Posterior vena cava (tissue), 2 donors: ENCODE measurements around the gene ZNF548. TPM values are rescaled to one million over a fixed set of nuclear protein-coding genes. Genes with fewer than 3 reads are reported as not detected.
A peak's percentile ranks its signal among the peaks of the same experiment; 100 is the strongest.

ENCODE experiments used
- DNase-seq: peaks from one replicate; pipeline ENCODE4 v3.0.0-alpha.2; 2020; ENCODE audit warnings: low spot score
- intact Hi-C, 2 donors: fragments of 100-400 bp; cut with DNase I; formaldehyde crosslinking; loops; one replicate each; pipeline versions ENCODE4 v1.14.1 to v1.14.2; 2022 to 2023
- total RNA-seq, 2 donors: library from RNA; stranded (reverse); fragmentation: NEBNext Ultra II Directional; extraction: Animal tissue kit (Norgen Biotek cat#: 25700); gene quantifications; one replicate each; pipeline ENCODE4 v1.2.1, GENCODE V29; 2021
- donor health status: DM: yes; HTN: yes; CAD: no.
- donor health status: DM: yes; HTN: yes; CAD: no.

The ZNF548 gene
- total RNA-seq, 2 donors from 2014 or later, result 16.4 to 18.7 TPM

DNA sequence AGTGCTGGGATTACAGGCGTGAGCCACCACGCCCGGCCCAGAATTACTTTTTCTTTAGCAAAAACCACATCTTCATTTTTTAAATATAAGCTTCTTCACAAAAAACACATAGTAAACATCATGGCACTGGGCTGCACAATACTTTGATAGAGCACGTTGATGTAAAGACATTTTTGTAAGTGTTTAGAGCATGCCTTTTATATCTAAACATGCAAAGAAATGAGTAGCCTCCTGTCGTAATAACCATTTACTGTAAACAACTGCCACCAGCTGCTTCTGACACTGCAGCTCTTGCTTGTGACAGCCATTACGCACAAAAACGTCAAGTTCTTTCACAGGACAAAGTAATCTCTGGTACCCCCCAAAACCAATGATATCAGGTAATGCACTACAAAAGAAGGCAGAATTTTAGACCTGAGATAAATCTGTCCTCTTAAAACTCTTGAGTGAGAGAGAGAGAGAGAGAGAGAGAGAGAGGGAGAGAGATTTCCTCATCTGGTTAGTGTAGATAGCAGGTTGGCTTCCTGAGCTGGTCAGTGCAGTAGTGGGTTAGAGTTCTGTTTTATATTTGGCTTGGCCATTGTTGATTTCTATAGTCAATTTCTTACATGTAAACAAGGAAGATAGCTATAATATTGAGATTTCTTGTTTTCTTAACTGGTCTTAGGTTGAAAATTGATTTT, 6.7 kb upstream of the ZNF548 start:
- no peak for DNase-seq
- intact Hi-C loops, result no loop called here

DNA sequence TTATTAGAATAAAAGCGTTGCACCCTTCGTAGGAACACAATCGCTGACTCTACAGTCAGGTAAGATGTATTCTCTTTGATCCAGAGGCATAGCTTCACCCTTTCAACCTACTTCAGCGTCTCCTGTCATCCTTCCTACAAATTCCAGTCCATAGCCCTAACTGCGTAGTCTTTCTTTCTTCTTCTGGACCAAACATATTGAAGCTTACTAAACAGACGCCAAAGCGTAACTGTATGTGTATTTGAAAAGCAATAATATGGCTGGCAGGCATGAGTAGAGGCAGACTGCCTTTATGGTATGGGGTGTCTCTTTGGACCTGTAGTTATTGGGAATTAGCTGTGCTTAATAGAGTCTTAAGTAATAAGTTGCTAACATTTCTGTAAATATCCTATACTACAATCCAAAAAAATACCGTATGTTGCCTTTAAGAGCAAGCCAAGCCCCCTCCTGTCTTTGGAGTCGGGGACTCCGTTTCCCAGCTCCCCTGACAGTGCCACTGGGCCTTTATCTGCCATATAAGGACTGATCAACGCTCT, 392 bp upstream of the ZNF548 start:
- DNase-seq, result no peak
- intact Hi-C loops, result no loop called here

DNA sequence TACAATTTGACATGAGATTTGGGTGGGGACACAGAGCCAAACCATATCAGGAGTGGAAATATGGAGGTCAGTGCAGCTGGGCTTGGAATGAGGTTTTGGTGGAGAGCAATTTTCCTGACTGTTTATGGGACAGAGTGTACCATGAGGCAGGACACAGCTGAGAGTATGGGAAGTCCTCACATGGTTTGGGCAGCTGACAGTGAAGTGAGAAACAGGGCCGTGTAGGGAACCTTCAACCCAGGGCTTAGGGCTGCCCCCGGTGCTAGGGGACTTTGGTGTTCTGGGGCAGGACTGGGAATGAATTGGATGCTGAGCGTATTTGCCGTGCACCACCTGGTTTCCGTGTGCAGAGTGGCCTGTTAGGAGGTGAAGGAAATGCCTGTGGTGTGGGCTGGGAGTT, 6.1 kb downstream of the ZNF548 start:
- DNase-seq, result no peak
- intact Hi-C loops, result no loop called here

- intact Hi-C loops, result no loop called here
- no peak for DNase-seq
Measured at GRCh38 chr19:57398868-57399267, 9.2 kb downstream of the ZNF548 start.

DNA sequence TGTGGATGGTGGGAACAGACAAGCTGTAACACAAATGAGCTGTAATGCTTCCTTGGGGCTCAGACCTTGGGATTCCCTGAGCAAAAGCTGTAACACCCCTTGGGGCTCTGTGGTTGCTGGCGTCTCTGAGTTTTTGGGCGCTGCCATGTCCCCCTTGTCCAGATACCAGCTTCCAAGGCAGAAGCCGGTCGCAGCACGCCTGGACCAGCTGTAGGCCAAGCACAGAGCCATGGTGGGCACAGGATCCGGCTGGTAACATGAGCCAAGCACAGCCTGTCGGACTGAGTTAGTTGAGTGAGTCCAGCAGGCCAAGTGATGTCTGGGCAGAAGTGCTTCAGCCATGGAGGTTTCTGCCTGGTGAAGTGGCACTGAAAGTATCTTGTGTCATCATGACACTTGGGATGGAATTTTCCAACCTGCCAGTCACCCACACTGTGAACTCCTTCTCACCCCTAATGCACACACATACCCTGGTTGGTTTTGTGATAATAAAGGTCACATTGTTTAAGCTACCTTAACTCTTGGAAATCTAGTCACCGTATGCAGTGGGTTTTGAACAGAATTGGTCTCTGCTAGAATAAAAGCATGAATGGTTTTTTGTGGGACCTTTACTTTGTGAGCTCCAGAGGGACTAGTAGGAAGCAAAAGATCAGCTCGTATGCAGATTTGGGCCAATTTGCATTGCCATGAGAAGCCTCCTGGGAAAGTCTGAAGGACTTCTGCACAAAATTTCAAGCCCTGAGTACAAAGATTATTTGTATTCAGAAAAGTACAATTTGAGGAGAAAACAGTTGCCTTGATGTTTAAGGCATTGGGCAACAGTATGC, 14.3 kb downstream of the ZNF548 start:
- no peak for DNase-seq
- intact Hi-C loops, result no loop called here

GRCh38 chr19:57406516-57407123, 17.0 kb downstream of the ZNF548 start:
- DNase-seq, result no peak
- intact Hi-C loops, result no loop called here

DNA sequence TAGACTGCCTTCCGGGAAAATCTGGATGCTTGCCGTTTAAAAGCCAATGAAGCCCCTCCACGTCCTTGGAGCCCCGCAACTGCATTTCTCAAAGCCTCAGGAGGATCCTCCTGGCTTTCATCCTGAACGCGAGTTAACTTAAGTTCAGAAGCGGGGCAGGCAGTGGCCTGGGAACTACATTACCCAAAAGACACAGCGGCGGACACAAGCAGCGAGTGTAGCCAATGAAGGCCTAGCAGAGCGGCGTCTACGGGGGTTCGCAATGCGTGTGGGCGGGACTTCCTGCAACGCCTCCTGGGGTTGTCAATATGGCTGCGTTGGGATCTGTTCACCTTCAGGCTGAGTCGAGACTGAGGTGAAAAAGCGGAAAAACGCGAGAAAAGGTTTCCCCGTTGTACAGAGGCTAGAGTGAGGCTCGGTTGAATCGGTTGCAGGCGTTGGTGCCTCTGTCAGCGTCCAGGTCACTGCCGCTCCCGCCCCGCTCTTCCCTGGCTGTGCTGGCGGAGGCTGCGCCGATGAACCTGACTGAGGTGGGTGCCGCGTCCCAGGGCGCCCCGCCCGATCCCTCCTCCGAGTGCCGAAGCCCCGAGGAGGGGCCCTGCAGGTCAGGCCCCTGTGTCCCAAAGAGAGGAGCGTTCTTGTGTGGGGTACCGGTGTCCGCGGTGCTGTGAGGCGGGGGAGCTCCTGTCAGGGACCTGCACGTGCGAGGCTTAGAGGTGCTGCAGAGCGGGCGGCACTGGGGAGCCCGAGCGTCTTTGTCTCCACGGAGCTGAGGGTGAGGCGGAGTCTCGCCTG, 21.4 kb downstream of the ZNF548 start, which contains the start of gene ZNF17:
ZNF17 (plus strand) TSS at position 285 of the 795 bp plus-strand sequence. CDS start 2,455 bp downstream, outside the sequence.
- peak; percentile 98 for DNase-seq
- intact Hi-C loops, result no loop called here

- DNase-seq, result no peak
- intact Hi-C loops, result no loop called here
Measured at GRCh38 chr19:57419439-57419838, 29.8 kb downstream of the ZNF548 start.

DNA sequence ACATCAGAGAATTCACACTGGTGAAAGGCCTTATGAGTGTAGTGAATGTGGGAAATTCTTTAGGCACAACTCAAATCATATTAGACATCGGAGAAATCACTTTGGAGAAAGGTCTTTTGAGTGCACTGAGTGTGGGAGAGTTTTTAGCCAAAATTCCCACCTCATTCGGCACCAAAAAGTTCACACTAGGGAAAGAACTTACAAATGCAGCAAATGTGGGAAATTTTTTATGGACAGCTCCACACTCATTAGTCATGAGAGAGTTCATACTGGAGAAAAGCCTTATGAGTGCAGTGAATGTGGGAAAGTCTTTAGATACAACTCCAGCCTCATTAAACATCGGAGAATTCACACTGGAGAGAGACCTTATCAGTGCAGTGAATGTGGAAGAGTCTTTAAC, 31.4 kb downstream of the ZNF548 start:
- intact Hi-C loops, result no loop called here
- no peak for DNase-seq

- DNase-seq, result no peak
- intact Hi-C loops, result no loop called here
Measured at GRCh38 chr19:57434386-57435061, 44.9 kb downstream of the ZNF548 start.

DNA sequence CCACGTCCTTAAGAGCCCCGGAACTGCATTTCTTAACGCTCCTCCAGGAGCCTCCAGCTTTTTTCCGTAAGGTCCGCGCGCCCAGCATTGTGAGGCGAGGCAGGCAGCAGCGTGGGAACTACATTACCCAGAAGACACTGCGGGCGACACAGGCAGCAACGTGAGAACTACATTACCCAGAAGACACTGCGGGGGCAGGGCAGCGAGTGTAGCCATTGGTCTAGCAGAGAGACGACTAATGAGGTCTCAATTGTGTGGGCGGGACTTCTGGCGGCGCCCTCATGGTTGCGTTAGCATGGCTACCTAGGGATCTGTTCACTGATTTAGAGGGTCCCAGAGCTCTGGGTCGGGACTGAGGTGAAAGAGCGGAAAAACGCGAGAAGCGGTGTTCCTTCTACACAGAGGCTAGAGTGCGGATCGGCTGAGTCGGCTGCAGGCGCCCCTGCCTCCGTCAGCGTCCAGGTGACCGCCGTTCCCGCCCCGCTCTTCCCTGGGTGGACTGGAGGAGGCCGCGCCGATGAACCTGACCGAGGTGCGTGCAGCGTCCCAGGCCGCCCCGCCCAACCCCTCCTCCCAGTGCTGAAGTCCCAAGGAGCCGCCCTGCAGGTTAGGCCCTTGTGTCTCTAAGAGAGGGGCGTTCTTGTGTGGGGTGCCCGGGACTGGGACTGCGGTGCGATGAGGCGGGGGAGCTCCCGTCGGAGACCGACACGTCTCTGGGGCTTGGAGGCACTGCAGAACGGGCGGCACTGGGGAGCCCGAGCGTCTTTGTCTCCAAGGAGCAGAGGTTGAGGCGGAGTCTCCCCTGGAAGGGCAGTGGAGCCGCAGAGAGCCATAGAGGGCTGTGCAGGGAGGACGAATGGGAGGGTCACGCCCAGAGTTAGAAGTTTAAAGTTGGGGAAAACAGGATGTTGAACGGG, 45.7 kb downstream of the ZNF548 start, which contains the start of gene ZNF749:
ZNF749 (plus strand) TSS at position 264 of the 917 bp plus-strand sequence; CDS start at position 518, 254 bp downstream.
- DNase-seq, result peak; percentile 99
- intact Hi-C loops, result no loop called here

GRCh38 chr19:57436417-57436816, 46.8 kb downstream of the ZNF548 start:
- DNase-seq, result no peak
- intact Hi-C loops, result no loop called here

DNA sequence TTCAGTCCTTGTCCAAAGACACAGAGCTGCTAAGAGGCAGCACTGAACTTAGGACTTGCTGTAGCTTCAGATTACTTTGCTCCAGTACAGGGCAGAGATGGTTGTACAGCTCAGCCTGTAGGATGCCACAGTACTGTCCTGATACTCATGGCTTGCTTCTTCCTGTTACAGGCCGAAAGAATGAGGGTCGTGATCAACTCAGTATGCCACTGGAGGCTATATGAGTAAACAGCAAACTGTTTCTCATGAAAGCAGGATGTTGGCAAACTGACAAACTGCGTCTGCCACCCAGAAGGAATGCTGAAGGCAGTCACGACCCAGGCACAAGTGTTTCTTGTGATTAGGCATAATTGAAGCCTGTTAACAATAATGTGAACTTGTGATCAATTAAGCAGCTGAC, 48.3 kb downstream of the ZNF548 start:
- no peak for DNase-seq
- intact Hi-C loops, result no loop called here

DNA sequence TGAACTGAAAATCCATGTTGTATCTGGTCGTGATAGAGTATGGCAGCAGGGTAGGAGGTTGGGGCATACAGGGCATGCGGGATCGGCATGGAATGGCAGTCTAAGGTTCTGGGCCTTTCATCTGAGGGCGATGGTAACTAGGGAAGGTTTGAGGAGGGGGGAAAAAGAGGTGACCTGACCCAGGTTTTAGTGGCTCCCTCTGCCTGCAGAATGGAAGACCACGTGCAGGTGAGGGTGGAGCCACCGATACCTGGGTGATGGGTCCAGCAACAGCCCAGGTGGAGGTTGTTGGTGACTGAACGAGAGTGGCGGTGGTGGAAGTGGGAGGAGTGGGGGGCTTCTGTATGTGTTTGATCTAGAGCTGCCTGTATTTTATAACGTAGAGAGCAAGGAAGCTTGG, 49.3 kb downstream of the ZNF548 start:
- intact Hi-C loops, result no loop called here
- no peak for DNase-seq

DNA sequence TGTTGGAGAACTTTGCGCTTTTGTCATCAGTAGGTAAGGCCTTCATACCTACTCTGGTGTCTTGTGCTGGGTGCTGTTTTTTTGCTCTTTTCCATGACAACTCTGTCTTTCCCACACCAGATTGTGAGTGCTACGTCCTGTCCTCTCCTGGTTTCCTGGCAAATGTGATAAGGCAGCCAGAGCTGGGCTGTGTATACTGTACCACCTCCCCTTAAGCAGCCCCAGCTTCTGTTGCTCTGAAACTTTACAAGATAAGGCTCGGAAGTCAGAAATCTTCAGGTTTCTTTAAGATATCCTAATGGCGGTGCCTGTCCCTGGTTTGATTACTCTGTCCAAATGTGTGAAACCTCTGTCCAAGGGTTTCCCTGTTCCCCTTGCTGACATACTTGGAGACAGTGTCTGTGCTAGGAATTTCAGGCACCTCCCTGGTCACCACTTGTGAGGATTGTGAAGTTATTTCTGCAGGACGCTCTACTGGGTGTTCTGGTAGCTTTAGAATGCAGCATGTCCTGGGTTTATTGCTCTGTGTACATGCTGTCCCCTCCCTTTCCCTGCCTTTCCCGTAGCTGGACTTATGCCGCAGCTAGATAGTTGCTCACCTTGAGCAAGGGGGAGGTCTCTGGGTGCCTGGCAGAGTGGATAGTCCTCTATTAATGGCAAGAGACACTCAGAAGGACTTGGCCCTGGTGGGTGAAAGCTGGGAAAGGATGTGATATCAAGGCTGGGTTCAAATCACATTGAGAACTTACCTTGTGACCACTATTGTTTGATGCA, 52.5 kb downstream of the ZNF548 start:
- intact Hi-C loops, result no loop called here
- DNase-seq, result no peak

- intact Hi-C loops, result no loop called here
- DNase-seq, result no peak
Measured at GRCh38 chr19:57443121-57443696, 53.6 kb downstream of the ZNF548 start.

DNA sequence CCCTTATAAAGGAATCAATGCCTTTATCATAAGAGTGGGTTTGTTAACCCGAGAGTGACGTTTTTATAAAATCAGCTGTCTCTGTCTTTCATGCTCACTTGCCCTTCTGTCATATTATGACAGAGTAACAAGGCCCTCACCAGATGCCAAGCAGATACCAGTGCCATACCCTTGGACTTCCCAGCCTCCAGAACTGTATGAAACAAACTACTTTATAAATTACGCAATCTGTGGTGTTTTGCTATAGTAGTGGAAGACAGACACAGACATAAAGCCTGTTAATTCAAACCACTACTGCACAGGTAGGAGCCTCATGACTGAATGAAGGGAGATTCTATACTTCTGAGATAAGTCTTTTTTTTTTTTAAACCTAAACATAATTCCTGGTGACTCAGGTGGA, 62.7 kb downstream of the ZNF548 start:
- DNase-seq, result no peak
- intact Hi-C loops, result no loop called here
